GM21825 (cell line): Measurements from ENCODE around the gene CALML4.
A peak's percentile ranks its signal among the peaks of the same experiment; 100 is the strongest.
"Not testable (repeated sequence)": the region's sequence is repeated elsewhere in the genome, so short reads cannot be mapped to it uniquely, and the experiment has no call there.

Experiments used
- ATAC-seq: cut with Tn5 transposase; IDR thresholded peaks from one replicate; pipeline ENCODE4 v1.9.1; 2021; ENCODE audit warnings: mild to moderate bottlenecking, moderate library complexity; ENCODE audit not compliant: unreplicated experiment

Gene CALML4

DNA sequence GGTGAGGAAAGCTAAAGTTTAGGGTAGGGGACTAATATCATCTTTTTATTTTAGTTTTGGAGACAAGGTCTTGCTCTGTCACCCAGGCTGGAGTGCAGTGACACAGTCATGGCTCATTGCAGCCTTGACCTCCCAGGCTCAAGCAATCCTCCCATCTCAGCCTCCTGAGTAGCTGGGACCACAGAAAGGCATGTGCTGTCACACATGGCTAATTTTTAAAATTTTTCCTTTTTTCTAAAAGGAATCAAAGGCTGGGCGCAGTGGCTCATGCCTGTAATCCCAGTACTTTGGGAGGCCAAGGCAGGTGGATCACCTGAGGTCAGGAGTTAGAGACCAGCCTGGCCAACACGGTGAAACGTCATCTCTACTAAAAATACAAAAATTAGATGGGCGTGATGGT lies 20.3 kb upstream of the CALML4 start:
- not testable (repeated sequence) for ATAC-seq

- no peak for ATAC-seq
Measured at GRCh38 chr15:68224546-68225250, 19.6 kb upstream of the CALML4 start.

- no peak for ATAC-seq
Measured at GRCh38 chr15:68224108-68224507, 19.0 kb upstream of the CALML4 start.

GRCh38 chr15:68223171-68223570 lies 18.0 kb upstream of the CALML4 start:
- ATAC-seq, result no peak

DNA sequence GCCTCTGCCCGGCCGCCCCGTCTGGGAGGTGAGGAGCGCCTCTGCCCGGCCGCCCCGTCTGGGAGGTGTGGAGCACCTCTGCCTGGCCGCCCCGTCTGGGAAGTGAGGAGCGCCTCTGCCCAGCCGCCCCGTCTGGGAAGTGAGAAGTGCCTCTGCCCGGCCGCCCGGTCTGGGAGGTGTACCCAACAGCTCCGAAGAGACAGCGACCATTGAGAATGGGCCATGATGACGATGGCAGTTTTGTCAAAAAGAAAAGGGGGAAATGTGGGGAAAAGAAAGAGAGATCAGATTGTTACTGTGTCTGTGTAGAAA lies 17.3 kb upstream of the CALML4 start:
- not testable (repeated sequence) for ATAC-seq

DNA sequence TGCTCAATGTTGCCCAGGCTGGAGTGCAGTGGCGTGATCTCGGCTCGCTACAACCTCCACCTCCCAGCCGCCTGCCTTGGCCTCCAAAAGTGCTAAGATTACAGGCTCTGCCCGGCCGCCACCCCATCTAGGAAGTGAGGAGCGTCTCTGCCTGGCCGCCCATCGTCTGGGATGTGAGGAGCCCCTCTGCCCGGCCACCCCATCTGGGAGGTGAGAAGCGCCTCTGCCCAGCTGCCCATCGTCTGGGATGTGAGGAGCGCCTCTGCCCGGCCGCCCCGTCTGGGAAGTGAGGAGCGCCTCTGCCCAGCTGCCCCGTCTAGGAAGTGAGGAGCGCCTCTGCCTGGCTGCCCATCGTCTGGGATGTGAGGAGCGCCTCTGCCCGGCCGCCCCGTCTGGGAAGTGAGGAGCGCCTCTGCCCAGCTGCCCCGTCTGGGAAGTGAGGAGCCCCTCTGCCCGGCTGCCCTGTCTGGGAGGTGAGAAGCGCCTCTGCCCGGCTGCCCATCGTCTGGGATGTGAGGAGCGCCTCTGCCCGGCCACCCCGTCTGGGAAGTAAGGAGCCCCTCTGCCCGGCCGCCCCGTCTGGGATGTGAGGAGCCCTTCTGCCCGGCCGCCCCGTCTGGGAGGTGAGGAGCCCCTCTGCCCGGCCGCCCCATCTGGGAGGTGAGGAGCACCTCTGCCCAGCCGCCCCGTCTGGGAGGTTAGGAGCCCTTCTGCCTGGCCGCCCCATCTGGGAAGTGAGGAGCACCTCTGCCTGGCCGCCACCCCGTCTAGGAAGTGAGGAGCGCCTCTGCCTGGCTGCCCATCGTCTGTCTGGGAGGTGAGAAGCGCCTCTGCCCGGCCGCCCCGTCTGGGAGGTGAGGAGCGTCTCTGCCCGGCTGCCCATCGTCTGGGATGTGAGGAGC lies 16.6 kb upstream of the CALML4 start:
- ATAC-seq, result not testable (repeated sequence)

DNA sequence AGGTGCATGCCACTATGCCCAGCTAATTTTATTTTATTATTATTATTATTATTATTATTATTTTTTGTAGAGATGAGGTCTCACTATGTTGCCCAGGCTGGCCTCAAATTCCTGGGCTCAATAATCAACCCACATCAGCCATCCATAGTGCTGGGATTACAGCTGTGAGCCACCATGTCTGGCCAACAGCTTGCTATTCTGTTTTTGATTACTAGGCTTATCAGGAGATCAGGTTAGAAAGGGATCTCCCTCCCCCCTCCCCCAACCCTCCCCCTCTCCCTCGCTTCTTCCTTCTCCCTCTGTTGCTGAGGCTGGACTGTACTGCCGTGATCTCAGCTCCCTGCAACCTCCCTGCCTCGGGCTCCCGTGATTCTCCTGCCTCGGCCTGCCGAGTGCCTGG lies 15.8 kb upstream of the CALML4 start:
- no peak for ATAC-seq

GRCh38 chr15:68220489-68220888 lies 15.4 kb upstream of the CALML4 start:
- no peak for ATAC-seq

- no peak for ATAC-seq
Measured at GRCh38 chr15:68218847-68219798, 14.0 kb upstream of the CALML4 start.

DNA sequence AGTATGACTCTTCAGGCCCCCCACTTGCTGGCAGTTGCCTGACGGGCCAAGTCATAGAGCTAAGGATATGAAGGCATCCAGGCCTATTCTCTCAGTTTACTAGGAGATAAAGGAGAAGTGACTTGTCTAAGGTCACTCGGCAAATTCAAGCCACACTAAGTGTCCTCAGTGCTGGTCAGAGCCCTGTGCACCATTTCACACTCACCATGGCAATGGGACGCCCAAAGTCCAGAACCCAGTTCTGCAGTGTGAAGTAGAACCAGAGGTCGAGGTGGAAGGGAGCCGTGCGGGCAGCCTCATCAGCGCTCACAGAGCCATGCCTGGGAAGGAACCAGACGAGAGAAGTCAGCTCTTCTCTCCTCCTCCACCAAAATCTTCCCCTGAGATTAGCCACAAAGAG lies 13.2 kb upstream of the CALML4 start:
- no peak for ATAC-seq

DNA sequence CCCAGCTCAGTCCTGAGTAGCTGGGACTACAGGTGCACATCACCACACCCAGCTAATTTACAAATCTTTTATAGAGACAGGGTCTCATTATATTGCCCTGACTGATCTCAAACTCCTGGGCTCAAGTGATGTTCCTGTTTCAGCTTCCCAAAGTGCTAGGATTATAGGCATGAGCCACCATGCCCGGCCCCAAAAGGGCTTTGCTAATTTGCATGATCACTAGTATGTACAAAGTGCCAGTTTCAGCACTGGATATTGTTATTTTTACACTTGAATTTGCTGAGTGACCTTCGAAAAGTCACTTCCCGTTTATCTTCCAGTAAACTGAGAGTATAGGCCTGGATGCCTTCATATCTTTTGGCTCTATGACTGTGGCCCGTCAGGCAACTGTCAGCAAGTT lies 12.2 kb upstream of the CALML4 start:
- ATAC-seq, result no peak

DNA sequence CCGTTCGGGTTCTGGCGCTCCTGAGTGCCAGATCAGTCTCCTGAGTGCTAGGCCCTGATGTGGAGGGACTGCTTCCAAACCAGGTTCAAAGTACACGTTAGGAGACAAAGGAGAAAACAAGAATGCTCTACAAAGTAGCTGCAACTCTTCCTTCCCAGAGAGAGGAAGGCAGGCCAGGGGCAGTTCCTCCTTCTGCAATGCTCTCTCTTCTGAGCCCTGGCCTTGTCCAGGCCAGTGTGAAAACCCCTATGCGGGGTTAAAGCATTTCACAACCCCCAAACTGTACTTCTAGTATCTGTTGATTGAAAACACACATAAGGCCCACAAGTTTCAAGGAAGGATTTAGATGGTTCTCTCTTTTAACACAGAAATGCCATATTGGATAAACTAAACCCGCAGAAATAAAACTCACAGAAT lies 9.7 kb upstream of the CALML4 start:
- no peak for ATAC-seq

GRCh38 chr15:68213991-68214837 lies 9.1 kb upstream of the CALML4 start:
- no peak for ATAC-seq

DNA sequence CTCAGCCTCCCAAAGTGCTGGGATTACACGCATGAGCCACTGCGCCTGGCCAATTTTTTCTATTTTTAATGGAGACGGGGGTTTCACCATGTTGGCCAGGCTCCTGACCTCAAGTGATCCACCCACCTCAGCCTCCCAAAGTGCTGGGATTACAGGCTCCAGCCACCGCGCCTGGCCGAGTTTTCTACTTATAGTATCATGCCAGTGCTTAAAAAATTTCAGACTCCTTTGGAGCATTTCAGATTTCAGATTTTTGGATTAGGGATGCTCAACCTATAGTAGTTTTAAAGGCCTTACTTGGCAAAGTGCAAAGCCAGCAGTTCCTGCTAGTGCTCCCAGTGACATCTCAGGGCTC lies 8.3 kb upstream of the CALML4 start:
- not testable (repeated sequence) for ATAC-seq

DNA sequence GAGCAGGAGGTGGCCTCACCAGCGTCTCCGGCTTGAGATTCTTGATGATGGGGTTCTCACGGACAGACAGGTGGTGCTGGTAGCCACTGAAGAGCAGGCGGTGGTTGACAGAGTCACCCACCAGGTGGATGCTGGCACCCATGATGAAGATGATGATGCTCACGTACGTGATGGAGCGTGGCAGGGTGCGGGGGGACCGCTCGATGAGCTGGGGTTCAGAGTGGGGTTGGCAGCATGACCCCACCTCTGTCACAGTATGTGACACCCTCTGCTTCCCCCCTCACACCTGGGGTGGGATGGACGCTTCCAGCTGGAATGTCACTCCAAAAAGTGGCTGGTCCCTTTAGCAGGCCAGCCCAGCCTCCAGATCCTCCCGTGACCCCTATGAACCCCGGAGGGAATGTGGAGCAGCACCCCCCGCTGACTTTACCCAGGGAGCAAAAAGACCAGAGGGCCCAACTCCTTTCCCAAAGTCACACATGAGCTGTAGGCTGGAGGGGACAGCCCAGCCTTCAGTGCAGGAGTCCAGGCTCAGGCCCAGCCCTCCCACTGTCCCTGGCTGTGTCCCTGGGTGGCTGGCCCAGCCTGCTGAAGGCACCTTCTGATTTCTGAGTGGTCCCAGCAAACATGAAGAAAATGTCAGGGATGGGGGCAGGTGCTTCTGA lies 6.7 kb upstream of the CALML4 start:
- ATAC-seq, result no peak

DNA sequence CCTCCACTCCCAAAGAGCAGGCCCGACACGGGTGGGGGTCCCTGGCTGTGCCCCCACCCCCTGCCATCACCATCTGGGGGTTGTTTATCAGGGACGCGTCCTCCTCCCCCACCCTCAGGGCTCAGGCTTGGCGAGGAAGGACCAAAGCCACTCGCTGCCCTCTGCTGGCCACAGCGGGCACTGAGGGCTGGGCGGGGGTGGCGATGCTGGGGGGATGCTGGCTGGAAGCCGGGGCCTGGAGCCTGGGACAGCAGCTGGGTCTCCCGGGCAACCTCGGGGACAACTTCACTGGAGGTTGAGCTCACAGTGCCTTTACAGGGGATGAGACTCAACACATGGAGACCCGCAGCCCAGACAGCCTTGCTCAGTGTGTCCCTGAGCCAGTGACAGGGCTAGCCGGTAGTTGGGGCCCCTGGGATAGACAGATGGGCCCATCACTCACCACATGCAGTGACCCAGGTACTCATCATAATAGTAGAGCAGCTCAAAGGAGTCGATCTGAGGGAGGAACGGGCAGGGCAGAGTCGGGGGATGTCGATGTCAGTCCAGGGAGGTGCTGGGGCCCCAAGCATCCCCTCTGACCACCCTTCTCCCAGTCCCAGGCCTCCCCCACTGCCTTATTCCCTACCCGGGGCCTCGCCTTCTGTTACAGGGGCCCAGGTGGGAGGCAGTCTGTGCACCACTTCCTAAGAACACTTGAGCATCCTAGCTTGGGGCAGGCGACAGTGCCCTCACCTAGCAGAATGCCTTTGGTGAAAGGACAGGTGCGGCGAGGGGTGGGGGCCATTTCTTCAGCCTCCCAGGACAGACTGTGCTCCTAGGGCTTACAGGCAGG lies 5.9 kb upstream of the CALML4 start:
- ATAC-seq, result no peak

- ATAC-seq, result no peak
Measured at GRCh38 chr15:68210409-68210756, 5.3 kb upstream of the CALML4 start.

- peak; percentile 56 for ATAC-seq
Measured at GRCh38 chr15:68209735-68210408, 4.7 kb upstream of the CALML4 start.

DNA sequence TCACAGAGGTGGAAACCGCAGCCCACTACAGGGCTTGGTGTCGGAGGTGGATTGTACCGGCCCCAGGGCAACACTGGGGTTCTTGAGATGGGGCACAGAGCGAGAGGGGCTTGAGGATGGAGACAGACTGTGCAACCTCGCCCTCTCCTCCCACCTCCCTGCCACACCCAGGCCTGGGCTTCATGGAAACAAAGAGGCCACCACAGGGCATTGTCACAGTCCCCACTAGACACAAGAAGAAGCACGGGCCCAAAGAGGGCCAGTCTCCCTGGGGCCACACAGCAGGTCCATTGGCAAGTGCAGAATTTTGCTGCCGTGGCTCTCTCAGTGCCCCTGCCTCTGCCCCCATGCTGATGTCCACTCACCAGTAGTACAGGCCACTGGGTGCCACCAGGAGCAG lies 4.1 kb upstream of the CALML4 start:
- peak; percentile 8 for ATAC-seq
